ENCODE results near the gene PIGU.

Gene PIGU

GRCh38 chr20:34579191-34579978, 97.5 kb downstream of the PIGU start:
- DNase-seq (ENCODE audit: low read depth in 2 of 2): no peak

- DNase-seq (ENCODE audit: low read depth in 2 of 2): no peak
These were observed 98.4 kb downstream of the PIGU start for GRCh38 chr20:34578521-34578920.

- no peak for DNase-seq (ENCODE audit: low read depth in 2 of 2)
These were observed 98.9 kb downstream of the PIGU start for GRCh38 chr20:34578025-34578424.

- no peak for DNase-seq (ENCODE audit: low read depth in 2 of 2)
These were observed 99.8 kb downstream of the PIGU start for GRCh38 chr20:34577061-34577460.

- no peak for DNase-seq (ENCODE audit: low read depth in 2 of 2)
These were observed 101.1 kb downstream of the PIGU start for GRCh38 chr20:34575756-34576155.

GRCh38 chr20:34575271-34575670, 101.6 kb downstream of the PIGU start:
- no peak for DNase-seq (ENCODE audit: low read depth in 2 of 2)

GRCh38 chr20:34574861-34575260, 102.0 kb downstream of the PIGU start:
- DNase-seq (ENCODE audit: low read depth in 2 of 2): no peak

GRCh38 chr20:34574426-34574825, 102.5 kb downstream of the PIGU start:
- no peak for DNase-seq (ENCODE audit: low read depth in 2 of 2)

GRCh38 chr20:34573541-34574300, 103.2 kb downstream of the PIGU start:
- DNase-seq (ENCODE audit: low read depth in 2 of 2): no peak

GRCh38 chr20:34571753-34572152, 105.1 kb downstream of the PIGU start:
- DNase-seq (ENCODE audit: low read depth in 2 of 2): no peak

- no peak for DNase-seq (ENCODE audit: low read depth in 2 of 2)
These were observed 106.0 kb downstream of the PIGU start for GRCh38 chr20:34570859-34571306.

- no peak for DNase-seq (ENCODE audit: low read depth in 2 of 2)
These were observed 107.3 kb downstream of the PIGU start for GRCh38 chr20:34569598-34569997.

- no peak for DNase-seq (ENCODE audit: low read depth in 2 of 2)
These were observed 108.7 kb downstream of the PIGU start for GRCh38 chr20:34567892-34568865.

GRCh38 chr20:34566978-34567891, 109.7 kb downstream of the PIGU start:
- DNase-seq (ENCODE audit: low read depth in 2 of 2): no peak

- DNase-seq (ENCODE audit: low read depth in 2 of 2): no peak
These were observed 112.1 kb downstream of the PIGU start for GRCh38 chr20:34564833-34565232.

GRCh38 chr20:34562641-34563040, 114.3 kb downstream of the PIGU start:
- DNase-seq (ENCODE audit: low read depth in 2 of 2): no peak

GRCh38 chr20:34561661-34562060, 115.2 kb downstream of the PIGU start:
- no peak for DNase-seq (ENCODE audit: low read depth in 2 of 2)

GRCh38 chr20:34560614-34561013, 116.3 kb downstream of the PIGU start:
- no peak for DNase-seq (ENCODE audit: low read depth in 2 of 2)

GRCh38 chr20:34560141-34560523, 116.8 kb downstream of the PIGU start:
- DNase-seq (ENCODE audit: low read depth in 2 of 2): no peak

GRCh38 chr20:34559311-34560140, 117.4 kb downstream of the PIGU start:
- DNase-seq (ENCODE audit: low read depth in 2 of 2): no peak
